ENCODE measurements around the gene PBX1. TPM values are rescaled to one million over a fixed set of nuclear protein-coding genes. Genes with fewer than 3 reads are reported as not detected.
A peak's percentile ranks its signal among the peaks of the same experiment; 100 is the strongest.

PBX1 gene
- total and polyA plus RNA-seq, 8 donors, result 17.3 to 113 (median 91.9) TPM

GRCh38 chr1:164702216-164702615 is 143.2 kb downstream of the PBX1 start:
- FAIRE-seq, result no peak
- DNase-seq, result no peak
- ATAC-seq, result peak; percentile 61 to 75 (median 72)
- no peak overlapping the region for H3K4me3 ChIP-seq
- H3K4me1 ChIP-seq, result peaks cover 39 to 54% (median 44%) of the 10 kb centered on the region in 3 donors
- H3K27ac ChIP-seq, result peak overlapping the region in 1 of 4 donors; percentile 50
- H3K27me3 ChIP-seq, result no peaks in the 10 kb centered on the region
- 95 to 96% methylated on average over 1 of the region's 1 CpG for WGBS, 2 donors
- no peaks in the 10 kb centered on the region for H3K9me3 ChIP-seq
- no peaks in the 10 kb centered on the region for H3K36me3 ChIP-seq
- TF ChIP-seq, protein P1, sequence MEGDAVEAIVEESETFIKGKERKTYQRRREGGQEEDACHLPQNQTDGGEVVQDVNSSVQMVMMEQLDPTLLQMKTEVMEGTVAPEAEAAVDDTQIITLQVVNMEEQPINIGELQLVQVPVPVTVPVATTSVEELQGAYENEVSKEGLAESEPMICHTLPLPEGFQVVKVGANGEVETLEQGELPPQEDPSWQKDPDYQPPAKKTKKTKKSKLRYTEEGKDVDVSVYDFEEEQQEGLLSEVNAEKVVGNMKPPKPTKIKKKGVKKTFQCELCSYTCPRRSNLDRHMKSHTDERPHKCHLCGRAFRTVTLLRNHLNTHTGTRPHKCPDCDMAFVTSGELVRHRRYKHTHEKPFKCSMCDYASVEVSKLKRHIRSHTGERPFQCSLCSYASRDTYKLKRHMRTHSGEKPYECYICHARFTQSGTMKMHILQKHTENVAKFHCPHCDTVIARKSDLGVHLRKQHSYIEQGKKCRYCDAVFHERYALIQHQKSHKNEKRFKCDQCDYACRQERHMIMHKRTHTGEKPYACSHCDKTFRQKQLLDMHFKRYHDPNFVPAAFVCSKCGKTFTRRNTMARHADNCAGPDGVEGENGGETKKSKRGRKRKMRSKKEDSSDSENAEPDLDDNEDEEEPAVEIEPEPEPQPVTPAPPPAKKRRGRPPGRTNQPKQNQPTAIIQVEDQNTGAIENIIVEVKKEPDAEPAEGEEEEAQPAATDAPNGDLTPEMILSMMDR (IDR thresholded peaks at IDR 0.05), result no peak
- intact Hi-C loops (cut with DNase I), result no loop called here

DNA sequence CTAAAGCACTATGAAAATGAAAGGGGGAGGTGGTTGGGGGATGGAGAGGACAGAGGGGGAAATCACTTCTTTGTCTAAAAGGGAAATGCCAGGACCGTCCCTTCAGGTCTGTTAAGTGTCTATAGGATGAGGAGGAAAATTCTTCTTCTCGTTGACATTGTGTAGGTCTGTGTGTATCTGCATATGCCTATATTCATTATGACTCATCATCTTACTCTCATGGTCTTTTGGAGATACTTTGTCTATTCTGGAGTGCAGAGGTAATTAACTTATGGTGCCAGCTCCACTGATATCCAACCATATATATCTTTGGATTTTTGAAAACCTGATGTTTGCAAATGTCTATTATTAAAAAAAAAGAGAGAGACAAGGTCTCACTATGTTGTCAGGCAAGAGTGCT is 143.7 kb downstream of the PBX1 start:
- Histone ChIP-seq H3K9me3 (no peaks in the 10 kb centered on the region), H3K27ac (peak overlapping the region in 1 of 4 donors; percentile 50), H3K27me3 (no peaks in the 10 kb centered on the region), H3K36me3 (no peaks in the 10 kb centered on the region), H3K4me1 (peaks cover 43 to 59% (median 47%) of the 10 kb centered on the region in 3 donors), H3K4me3 (no peak overlapping the region)
- intact Hi-C loops (cut with DNase I), result no loop called here
- 89 to 91% methylated on average over 2 of the region's 2 CpGs for WGBS, 2 donors
- DNase-seq, result no peak
- FAIRE-seq, result no peak
- no peak for ATAC-seq
- TF ChIP-seq, protein P1 (IDR thresholded peaks at IDR 0.05), result no peak

DNA sequence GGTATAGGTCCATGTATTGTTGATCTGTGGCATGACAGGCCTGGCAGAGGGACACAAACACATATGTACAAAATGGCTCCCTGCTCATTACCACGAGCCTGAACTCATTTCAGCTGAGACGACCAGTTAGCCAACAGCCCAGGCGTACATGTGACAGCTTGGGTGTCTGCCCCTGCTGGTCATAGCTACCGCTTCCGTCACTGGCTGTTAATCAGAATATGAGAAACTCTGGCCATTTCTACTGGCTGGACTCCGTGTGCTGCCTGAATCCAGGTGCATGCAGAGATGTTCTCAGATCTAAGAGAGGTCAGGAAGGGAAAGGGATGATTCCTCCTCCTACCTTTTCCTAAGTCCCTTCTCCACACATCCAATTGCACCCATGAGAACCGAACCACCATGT is 144.5 kb downstream of the PBX1 start:
- no peaks in the 10 kb centered on the region for H3K9me3 ChIP-seq
- no peak overlapping the region for H3K4me3 ChIP-seq
- peak overlapping the region in 1 of 4 donors; percentile 50 for H3K27ac ChIP-seq
- TF ChIP-seq, protein P1 (IDR thresholded peaks at IDR 0.05), result no peak
- no peak for FAIRE-seq
- no peaks in the 10 kb centered on the region for H3K27me3 ChIP-seq
- WGBS, 2 donors, result 56 to 64% methylated on average over 7 of the region's 7 CpGs
- peak in 3 of 6 donors; percentile 58 to 63 (median 61) for DNase-seq
- no peaks in the 10 kb centered on the region for H3K36me3 ChIP-seq
- intact Hi-C loops (cut with DNase I), result no loop called here
- peak; percentile 19 to 65 (median 50) for ATAC-seq
- H3K4me1 ChIP-seq, result peaks cover 50 to 67% (median 54%) of the 10 kb centered on the region in 3 donors

DNA sequence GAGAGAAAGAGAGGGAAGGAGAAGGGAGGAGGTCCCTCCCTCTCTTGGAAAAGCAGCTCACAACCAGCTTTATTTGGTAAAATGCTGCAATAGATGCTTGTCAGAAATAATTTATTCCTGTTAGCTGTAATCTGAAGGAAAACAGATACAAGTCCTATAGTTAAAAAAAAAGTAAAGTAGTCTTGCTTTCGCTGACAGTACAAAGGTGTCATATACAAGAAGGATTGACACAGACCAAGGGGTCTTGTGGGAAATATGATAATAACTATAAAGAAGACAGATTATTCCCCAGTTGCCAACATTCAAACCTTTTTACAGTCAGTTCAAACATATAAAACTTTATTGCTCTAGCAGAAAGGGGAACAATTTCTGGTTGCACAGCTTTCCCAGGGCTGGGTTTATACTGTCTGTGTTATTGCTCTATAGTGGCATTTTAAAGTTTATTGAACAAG is 145.0 kb downstream of the PBX1 start:
- H3K4me1 ChIP-seq, result peaks cover 50 to 72% (median 54%) of the 10 kb centered on the region in 3 donors
- no peaks in the 10 kb centered on the region for H3K36me3 ChIP-seq
- WGBS, 2 donors, result 68 to 81% methylated on average over 1 of the region's 1 CpG
- H3K9me3 ChIP-seq, result no peaks in the 10 kb centered on the region
- intact Hi-C loops (cut with DNase I), result no loop called here
- no peak overlapping the region for H3K4me3 ChIP-seq
- H3K27me3 ChIP-seq, result no peaks in the 10 kb centered on the region
- FAIRE-seq (peak; percentile 82), ATAC-seq (no peak), DNase-seq (no peak)
- H3K27ac ChIP-seq, result peak overlapping the region in 1 of 4 donors; percentile 50
- TF ChIP-seq, protein P1 (IDR thresholded peaks at IDR 0.05), result no peak

DNA sequence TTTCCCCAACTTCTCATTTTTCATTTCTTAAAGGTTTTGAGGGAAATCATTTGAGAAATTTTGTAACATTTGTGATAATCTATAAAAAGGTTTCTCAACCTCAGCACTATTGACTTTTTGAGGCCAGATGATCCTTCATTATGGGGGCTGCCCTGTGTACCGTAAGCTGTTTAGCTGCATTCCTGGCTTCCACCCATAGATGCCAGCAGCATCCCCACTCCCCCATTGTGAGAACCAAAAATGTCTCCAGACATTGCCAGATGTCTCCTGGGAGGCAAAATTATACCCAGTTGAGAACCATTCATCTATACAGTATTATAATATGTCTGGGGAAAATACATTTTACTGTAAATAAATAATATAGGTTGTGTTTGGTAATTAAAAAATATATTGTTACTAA is 146.0 kb downstream of the PBX1 start:
- no peak overlapping the region for H3K27ac ChIP-seq
- intact Hi-C loops (cut with DNase I), result no loop called here
- no peaks in the 10 kb centered on the region for H3K9me3 ChIP-seq
- no peaks in the 10 kb centered on the region for H3K36me3 ChIP-seq
- TF ChIP-seq, protein P1 (IDR thresholded peaks at IDR 0.05), result no peak
- 58 to 82% methylated on average over 1 of the region's 1 CpG for WGBS, 2 donors
- ATAC-seq (no peak), FAIRE-seq (no peak), DNase-seq (no peak)
- H3K4me1 ChIP-seq, result peaks cover 50 to 77% (median 54%) of the 10 kb centered on the region in 3 donors
- H3K27me3 ChIP-seq, result no peaks in the 10 kb centered on the region
- no peak overlapping the region for H3K4me3 ChIP-seq
